ENCODE data around the gene ZNF853. TPM values are rescaled to one million over a fixed set of nuclear protein-coding genes. Genes with fewer than 3 reads are reported as not detected.
A peak's percentile ranks its signal among the peaks of the same experiment; 100 is the strongest.
"Not testable (repeated sequence)": the region's sequence is repeated elsewhere in the genome, so short reads cannot be mapped to it uniquely, and the experiment has no call there.

Gene ZNF853
- polyA plus RNA-seq (2013, experiment 1 of 2; ENCODE audit: insufficient read length): 4.7 TPM
- polyA plus RNA-seq (2013, experiment 2 of 2; ENCODE audit: insufficient read length): 5.0 TPM

DNA sequence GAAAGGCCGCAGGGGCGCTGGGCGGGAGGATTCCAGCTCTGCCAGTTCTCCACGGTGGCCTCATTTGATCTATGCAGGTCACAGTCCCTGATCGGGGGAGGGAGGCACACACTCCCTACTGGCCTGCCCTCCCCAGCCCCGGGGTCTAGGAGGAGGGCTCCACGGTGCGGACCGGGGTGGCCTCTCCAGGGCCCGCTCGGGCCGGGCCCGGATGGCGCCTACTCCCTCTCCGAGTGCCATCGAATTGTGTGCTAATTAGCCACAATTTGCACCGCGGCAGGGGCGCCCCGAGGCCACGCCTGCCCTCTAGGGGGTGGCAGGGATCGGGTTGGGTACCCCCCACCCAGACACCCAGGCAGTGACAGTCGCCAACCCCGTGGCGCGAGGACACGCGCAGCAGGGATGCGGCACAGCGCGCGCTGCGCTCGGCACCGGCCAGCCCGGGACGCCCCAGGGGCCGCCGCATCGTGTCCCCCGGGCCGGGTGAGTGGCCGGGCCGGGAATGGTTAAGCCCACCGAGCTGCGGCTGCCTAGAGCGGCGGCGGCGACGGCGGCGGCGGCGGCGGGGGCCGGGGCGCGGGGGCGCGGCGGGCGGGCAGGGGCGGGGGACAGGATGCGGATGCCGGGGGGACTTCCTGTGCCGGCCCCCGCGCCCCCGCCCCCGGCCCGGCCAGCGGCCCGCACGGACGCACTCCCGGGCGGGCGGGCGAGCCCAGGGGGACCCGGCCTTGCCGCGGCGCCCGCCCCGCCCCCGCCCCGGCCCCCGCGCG, at the start of gene ZNF853:
ZNF853 (plus strand) TSS at position 658 of the 770 bp plus-strand sequence. CDS start 565 bp downstream, outside the sequence.
- no peak for DNase-seq

DNA sequence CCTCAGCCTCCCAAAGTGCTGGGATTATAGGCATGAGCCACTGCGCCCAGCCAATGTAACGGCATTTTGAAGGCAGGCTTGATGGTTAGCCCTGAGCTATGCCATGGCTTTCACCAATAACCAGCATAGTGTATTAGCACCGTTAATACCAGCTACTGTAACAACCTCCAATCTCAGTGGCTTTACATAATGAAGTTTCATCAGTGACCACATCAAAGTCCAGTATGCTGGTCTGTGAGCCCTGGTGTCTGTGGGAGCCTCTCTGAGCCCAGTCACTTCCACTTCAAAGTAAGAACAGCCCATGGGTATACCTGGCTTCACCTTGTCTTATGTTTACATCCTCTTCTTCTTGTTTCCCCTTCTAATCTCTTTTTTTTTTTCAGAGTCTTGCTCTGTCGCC, 49.8 kb upstream of the ZNF853 start:
- no peak for DNase-seq

DNA sequence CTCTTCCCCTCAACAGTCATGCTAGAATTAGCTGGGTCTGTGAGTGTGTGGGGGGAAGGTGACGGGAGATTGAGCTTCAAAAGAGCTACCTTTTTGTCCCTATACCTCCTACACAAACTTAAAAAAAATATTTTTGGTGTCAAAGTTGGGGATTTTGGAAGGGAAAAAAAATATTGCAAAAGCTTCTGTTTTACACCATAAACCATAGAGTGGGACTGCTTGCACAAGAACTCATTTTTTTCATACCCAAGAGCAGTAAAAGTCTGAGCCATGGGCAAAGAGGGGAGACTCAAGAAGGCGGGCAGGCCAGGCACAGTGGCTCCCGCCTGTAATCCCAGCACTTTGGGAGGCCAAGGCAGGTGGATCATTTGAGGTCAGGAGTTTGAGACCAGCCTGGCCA, 47.5 kb upstream of the ZNF853 start:
- no peak for DNase-seq

DNA sequence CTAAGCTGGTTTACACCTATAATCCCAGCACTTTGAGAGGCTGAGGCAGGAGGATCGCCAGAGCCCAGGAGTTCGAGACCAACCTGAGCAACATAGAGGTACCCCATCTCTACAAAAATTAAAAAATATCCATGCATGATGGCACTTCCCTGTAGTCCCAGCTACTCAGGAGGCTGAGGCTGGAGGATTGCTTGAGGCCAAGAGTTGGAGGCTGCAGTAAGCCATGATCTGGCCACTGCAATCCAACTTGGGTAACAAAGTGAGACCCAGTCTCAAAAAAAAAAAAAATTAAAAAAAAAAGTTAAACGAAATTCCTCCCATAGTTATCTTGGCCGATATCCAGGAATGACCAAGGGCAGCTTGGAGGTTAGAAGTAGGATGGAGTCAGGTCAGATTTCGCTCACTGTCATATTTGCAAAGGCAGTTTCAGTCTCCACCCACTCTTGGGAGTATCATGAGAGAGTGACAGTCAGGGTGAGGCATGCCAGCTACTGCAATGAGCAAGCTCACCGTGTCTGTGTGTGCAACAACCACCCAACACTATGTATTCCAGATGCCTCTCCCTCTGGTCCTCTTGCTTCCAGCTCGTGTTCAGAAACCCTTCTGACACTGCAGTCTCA, 44.1 kb upstream of the ZNF853 start:
- DNase-seq: no peak

DNA sequence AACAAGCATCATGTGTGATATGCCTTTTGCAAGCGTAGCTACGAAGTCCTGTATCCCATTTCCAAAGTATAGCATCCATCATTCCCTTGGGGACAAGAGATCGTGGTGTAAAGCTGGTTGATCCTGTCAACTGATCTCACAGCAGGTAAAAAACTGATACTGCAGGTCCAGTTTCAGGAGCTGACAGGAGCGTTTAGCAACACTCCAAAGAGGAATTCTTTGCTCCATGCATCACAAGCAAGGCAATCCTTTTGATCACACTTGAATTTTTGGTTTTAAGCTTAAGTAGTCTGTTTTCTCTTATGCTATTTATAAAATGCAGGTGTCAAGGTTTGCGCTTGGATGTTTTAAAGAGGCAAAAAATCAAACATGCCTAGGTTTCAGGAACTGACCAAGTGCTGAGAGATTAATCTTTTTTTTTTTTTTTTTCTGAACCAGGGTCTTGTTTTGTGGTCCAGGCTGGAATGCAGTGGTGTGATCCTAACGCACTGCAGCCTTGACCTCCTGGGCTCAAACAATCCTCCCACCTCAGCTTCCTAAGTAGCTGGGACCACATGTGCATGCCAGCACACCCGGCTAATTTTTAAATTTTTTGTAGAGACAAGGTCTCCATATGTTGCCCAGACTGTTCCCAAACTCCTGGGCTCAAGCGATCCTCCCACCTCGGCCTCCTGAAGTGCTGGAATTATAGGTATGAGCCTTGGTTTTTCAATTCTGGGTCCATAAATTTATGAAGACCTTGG, 40.0 kb upstream of the ZNF853 start:
- DNase-seq: no peak

DNA sequence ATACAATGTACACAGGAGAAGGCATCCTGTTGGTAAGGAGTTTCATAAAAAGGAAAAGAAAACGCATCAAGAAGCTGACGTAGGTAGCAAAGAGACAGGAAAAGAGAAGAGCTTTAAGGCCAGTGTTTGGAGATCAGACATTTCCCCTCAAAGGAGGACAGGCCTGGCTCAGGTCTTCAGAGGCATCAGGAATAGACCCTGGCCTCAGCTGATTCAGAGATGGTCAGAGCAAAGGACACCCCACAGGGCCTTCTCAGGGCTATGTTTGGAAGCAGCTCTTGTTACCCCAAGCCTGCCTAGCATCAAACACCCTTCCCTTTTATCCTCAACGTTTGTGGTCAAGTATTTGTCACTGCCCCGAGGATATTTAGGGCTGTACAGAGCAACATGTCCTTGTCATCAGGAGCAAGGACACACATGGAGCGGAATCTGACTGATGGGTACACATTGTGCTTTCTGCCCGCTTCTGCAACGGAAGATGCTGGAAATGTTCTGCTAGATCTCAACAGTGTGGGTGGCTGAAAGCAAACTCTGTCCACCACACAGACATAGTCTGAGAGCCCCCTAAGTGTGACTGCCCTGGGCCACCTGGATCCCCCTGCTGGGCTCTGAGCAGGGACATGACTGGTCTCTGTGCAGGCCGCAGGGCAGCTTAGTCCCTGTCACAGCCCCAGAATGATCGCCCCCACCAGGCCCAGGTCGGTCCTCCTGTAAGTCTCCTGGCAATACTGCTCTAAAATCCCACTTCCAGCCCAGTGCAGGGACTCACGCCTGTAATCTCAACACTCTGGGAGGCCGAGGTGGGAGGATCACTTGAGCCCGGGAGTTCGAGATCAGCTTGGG, 39.2 kb upstream of the ZNF853 start:
- DNase-seq: no peak

DNA sequence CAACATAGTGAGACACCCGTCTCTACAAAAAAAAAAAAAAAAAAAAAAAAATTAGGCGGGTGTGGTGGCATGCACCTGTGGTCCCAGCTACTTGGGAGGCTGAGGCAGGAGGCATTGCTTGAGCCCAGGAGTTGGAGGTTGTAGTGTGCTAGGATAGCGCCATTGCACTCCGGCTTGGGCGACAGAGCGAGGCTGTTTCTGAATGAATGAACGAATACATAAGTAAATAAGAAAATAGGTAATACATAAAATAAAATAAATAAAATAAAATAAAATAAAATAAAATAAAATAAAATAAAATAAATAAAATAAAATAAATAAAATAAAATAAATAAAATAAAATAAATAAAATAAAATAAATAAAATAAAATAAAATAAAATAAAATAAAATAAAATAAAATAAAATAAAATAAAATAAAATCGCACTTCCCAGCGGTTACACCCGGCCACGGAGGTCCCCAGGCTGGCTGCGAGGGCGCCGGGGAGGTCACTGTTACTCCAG, 38.5 kb upstream of the ZNF853 start:
- not testable (repeated sequence) for DNase-seq

DNA sequence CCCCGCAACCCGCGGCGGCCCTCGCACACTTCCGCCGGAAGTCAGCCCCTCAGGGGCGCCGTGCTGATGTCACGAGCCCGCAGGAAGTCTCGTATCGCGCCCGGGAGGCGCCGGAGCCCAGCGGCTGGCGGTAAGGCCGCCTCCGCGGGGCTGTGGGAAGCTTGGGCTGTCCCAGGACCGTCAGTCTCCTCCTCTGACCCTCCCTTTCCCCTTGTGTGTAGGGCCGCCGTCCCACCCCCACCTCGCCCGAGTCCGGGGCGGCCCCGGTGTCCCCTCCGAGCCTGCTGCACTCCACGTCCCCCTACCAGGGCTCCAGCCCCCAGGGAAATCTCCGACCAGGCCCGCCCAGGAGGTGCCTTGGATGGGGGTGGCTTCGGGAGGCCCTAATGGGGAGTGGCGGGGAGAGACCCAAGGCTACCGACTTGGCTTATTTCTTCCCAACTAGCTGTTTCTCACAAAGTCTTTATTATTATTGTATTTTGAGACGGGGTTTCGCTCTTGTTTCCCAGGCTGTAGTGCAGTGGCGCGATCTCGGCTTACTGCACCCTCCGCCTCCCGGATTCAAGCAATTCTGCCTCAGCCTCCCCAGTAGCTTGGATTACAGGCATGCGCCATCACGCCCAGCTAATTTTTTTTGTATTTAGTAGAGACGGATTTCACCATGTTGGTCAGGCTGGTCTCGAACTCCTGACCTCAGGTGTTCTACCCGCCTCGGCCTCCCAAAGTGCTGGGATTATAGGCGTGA, 37.9 kb upstream of the ZNF853 start, which contains the start of gene ZDHHC4:
ZDHHC4 (plus strand) TSS at position 86 of the 745 bp plus-strand sequence. CDS start 3,108 bp downstream, outside the sequence.
- DNase-seq: peak; percentile 91

DNA sequence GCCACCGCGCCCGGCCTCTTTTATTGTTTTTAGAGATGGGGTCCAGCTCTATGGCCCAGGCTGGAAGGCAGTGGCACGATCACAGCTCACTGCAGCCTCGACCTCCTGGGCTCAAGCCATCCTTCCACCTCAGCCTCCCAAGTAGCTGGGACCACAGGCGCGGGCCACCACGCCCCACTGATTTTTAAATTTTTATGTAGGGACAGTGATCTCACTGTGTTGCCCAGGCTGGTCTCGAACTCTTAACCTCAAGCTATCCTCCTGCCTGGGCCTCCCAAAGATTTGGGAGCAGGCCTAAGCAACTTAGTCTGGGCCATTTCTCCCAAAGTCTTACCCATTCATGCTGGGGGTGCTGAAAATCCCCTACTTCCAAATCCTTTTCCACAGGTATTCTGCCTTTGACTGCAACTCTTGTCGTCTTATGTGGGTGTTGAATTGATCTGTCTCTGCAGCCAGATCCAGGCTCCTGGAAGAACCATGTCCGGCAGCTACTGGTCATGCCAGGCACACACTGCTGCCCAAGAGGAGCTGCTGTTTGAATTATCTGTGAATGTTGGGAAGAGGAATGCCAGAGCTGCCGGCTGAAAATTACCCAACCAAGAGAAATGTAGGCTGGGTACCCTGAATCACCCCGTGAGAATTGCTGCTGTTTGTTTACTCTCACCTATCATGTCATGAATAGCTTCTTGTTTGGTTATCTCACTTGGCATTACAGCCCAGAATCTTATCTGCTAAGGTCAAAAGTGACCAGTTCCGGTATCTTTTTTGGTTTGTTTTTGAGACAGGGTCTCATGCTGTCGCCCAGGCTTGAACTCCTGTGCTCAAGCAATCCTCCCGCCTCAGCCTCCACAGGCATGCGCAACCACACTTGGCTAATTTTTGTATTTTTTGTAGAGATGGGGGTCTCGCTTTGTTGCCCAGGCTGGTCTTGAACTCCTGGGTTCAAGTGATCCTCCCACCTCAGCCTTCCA, 37.0 kb upstream of the ZNF853 start:
- no peak for DNase-seq

DNA sequence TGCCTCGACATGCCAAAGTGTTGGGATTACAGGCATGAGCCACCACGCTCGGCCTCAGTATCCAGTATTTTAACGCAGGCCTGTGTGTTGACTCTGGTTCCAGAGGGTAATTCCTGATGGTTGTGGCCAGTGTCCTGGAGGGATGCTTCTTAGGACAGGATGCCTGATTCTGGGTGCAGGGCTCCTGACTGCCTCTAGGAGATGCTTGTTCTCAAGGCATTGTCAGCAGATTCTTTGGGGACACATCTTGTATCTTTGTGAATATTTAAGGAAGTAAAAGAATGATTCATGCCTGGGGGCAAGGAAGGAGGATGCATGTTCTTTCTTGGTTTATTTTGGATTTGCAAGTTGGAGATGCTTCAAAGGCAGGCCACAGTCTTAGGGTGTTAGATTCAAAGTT, 36.0 kb upstream of the ZNF853 start:
- DNase-seq: no peak

DNA sequence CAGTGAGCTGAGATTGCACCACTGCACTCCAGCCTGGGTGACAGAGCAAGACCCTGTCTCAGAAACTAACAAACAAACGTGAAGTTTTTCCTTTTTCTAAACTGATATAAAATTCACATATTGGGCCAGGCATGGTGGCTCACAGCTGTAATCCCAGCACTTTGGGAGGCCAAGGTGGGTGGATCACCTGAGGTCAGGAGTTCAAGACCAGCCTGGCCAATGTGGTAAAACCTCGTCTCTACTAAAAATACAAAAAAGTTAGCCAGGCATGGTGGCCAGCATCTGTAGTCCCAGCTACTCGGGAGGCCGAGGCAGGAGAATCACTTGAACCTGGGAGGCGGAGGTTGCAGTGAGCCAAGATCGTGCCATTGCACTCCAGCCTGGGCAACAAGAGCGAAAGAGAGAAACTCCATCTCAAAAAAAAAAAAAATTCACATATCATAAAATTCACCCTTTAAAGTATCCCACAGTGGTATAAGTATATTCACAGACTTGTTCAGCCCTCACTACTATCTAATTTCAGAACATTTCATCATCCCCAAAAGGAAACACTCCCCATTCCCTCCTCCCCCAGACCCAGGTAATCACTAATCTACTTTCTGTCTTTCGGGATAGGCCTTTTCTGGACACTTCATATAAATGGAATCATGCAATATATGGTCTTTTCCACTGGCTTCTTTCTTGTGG, 29.5 kb upstream of the ZNF853 start:
- DNase-seq: not testable (repeated sequence)

DNA sequence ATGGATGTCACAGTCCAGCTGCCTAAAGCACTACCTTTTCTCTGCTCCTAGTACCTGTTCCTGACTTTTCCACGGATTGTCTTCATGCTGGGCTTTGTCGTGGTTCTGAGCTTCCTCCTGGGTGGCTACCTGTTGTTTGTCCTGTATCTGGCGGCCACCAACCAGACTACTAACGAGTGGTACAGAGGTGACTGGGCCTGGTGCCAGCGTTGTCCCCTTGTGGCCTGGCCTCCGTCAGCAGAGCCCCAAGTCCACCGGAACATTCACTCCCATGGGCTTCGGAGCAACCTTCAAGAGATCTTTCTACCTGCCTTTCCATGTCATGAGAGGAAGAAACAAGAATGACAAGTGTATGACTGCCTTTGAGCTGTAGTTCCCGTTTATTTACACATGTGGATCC, 26.8 kb upstream of the ZNF853 start:
- DNase-seq: no peak

DNA sequence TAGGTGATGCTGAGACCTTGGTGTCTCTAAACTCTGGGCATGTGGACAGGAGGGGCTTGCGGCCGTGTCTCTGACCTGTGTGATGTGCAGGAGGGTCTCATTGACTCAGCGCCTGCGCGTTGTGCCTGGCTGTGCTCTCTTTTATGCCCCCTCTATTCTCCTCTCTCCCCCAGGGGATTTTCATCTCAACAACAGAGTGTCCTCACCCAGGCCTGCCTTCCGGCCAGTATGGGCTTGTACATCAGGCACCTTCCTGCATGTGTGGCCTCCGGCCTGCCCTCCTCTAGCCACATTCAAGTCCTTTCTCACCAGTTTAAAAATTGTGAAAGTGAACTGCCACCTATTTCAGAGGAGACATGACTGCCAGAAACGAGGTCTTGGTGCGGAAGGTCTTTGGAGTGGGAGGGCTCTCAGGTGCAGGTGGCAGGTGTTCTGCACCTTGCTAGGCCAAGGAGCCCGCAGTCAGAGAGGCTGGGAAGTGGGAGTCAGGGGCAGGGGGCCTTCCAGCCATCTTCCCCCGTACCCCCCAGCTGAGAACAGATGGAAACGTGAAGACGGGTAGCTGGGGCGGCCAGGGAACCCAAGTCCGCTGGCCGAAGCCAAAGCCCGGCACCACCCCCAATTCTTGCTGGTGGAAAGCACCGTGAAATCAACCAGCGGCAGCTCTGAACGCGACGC, 26.1 kb upstream of the ZNF853 start:
- no peak for DNase-seq

DNA sequence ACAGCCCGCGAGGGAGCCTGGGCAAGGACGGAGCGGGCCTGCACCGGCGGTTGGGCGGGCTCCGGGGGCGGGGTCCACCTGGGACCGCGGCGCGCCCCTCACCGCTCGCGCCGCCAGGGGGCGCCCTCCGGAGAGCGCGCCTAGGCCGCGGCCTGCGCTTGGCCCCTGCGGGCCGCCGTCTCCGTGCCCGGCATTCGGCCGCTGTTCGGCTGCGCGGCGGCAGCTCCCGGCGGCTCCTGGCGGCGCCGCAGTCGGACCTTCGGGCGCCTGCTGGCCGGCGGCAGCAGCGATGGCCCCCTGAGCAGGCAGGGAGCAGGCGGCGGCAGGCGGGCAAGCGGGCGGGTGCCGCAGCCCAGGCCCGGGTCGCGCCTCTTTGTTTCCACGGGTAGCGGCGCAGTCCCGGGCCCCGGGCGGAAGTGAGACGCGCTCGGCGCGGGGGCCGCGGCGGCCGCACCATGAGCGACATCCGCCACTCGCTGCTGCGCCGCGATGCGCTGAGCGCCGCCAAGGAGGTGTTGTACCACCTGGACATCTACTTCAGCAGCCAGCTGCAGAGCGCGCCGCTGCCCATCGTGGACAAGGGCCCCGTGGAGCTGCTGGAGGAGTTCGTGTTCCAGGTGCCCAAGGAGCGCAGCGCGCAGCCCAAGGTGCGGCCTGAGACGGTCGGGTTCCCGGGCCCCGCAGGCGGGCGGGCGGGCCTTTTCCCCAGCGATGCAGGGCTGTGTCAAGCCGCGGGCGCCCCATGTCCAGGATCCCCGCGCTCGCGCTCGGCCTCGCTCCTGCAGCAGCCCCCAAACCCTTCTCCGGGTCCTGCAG, 25.4 kb upstream of the ZNF853 start, which contains the start of gene INTS15:
INTS15 (plus strand) TSS at position 193 of the 816 bp plus-strand sequence; CDS start at position 456, 263 bp downstream.
- DNase-seq: peak; percentile 85

DNA sequence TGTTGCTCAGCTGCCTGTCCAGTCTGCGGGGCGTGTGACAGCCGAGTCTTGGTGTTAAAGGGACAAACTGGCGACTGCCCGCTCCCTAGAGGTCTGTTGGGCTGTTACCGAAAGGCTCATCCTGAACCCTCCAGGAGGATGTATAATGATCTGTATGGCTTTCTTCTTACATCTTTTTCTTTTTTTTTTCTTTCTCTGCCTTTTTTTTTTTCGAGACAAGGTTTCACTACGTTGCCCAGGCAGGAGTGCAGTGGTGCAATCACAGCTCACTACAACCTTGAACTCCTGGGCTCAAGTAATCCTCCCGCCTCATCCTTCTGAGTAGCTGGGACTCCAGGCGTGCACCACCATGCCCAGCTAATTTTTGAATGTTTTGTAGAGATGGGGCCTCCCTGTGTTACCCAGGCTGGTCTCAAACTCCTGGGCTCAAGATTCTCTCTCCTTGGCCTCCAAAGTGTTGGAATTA, 24.7 kb upstream of the ZNF853 start:
- no peak for DNase-seq

DNA sequence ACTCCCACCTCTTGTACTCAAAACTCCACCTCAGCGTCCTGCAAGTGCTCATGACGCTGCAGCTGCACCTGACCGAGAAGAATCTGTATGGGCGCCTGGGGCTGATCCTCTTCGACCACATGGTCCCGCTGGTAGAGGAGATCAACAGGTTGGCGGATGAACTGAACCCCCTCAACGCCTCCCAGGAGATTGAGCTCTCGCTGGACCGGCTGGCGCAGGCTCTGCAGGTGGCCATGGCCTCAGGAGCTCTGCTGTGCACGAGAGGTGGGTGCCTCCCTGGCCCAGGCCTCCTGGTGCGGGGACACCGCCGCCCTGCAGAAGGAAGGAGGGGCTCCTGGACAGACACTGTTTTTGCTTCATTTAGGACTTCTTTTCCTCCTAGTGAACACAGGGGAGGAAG, 15.3 kb upstream of the ZNF853 start:
- no peak for DNase-seq

DNA sequence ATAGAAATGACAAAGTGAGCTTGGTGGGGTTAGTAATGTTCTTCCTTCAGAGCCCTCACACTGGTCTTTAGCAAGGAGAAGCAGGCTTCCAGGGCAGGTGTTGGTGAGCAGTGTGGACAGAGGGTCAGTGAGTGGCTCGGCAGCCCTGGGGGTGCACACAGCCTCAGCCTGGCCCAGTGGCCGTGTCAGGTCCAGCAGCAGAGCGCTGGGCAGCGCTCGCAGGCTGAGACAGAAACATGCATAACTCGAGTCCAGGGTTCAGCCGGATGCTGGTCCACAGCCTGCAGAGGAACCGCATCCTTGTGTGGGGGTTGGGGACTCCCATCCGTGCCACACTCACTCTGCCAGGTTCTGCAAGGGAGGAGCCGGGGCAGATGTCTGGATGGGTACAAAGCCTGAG, 11.0 kb upstream of the ZNF853 start:
- DNase-seq: no peak
